Lower leg skin (tissue), 4 donors: ENCODE results near the gene LCN15. TPM values are rescaled to one million over a fixed set of nuclear protein-coding genes. Genes with fewer than 3 reads are reported as not detected.
"Not testable (repeated sequence)": the region's sequence is repeated elsewhere in the genome, so short reads cannot be mapped to it uniquely, and the experiment has no call there.

ENCODE experiments used
- DNase-seq, 2 donors: peaks; one replicate each; pipeline ENCODE4 v3.0.0-alpha.2; 2019; ENCODE audit warnings: low spot score in 2 of 2
- H3K4me3 ChIP-seq: fragments of 200-600 bp; sonication (generic); 2 replicates; pipeline ENCODE4 v1.5.1; 2017; ENCODE audit warnings: mild to moderate bottlenecking, low read depth; ENCODE audit not compliant: poor library complexity, severe bottlenecking
- CTCF ChIP-seq, 3 donors: fragments of 450-650 bp; IDR thresholded peaks; one replicate each; pipeline ENCODE4 v1.5.1; 2016; ENCODE audit warnings: antibody characterized with exemption in 3 of 3, mild to moderate bottlenecking in 3 of 3, moderate library complexity in 2 of 3
- POLR2A ChIP-seq, 2 donors: fragments of 450-650 bp; IDR thresholded peaks; one replicate each; pipeline ENCODE4 v1.6.1; 2016 to 2017; ENCODE audit warnings: antibody characterized with exemption in 2 of 2, mild to moderate bottlenecking in 1 of 2, moderate library complexity in 1 of 2
- WGBS, 2 donors: methylation state at CpG; one replicate each; pipeline ENCODE4 v1.1.5; 2018; 5-methylcytosine and 5-hydroxymethylcytosine counted together
- intact Hi-C: fragments of 100-400 bp; cut with DNase I; formaldehyde crosslinking; loops from one replicate; pipeline ENCODE4 v1.15.0; 2023; ENCODE audit warnings: low total_unique reads
- microRNA-seq, 2 donors: library from miRNA; unstranded; fragments of <30 nt; microRNA quantifications; one replicate each; pipeline ENCODE4, GENCODE V29; 2016; ENCODE audit warnings: borderline replicate concordance in 2 of 2, borderline number of aligned reads in 1 of 2
- total RNA-seq, 4 donors: library from RNA; depleted of rRNA; stranded (reverse); fragments of >200 nt; gene quantifications; one replicate each; pipeline ENCODE4 v1.1.0, GENCODE V29; 2016

Gene LCN15
- total RNA-seq, 4 donors from 2014 or later = not detected

GRCh38 chr9:136712690-136713544 lies 51.4 kb downstream of the LCN15 start:
- no peak for DNase-seq
- TF ChIP-seq CTCF (IDR thresholded peaks at IDR 0.05) (no peak), POLR2A (IDR thresholded peaks at IDR 0.05) (no peak)
- intact Hi-C loops = no loop called here
- 10 to 21% methylated on average over 30 to 55 of the region's 56 CpGs for WGBS, 2 donors
- H3K4me3 ChIP-seq = no peak overlapping the region

- WGBS, 2 donors = 2% methylated on average over 45 to 53 of the region's 119 CpGs
- no peak for TF ChIP-seq CTCF (IDR thresholded peaks at IDR 0.05)
- no peak for TF ChIP-seq POLR2A (IDR thresholded peaks at IDR 0.05)
- H3K4me3 ChIP-seq = no peak within 1 kb of the TSS
- DNase-seq = no peak
- intact Hi-C loops = no loop called here
These were observed 52.3 kb downstream of the LCN15 start, which contains the start of gene DIPK1B for GRCh38 chr9:136711751-136712689. TSS of gene DIPK1B (plus strand) at chr9:136712572. CDS start at chr9:136712666, 94 bp downstream.

- intact Hi-C loops, H3K4me3 ChIP-seq, DNase-seq: not testable (repeated sequence)
- 21 to 23% methylated on average over 4 of the region's 4 CpGs for WGBS, 2 donors
These were observed 53.1 kb downstream of the LCN15 start for GRCh38 chr9:136711219-136711648.

- no peak overlapping the region for H3K4me3 ChIP-seq
- TF ChIP-seq POLR2A (IDR thresholded peaks at IDR 0.05) = no peak
- no peak for TF ChIP-seq CTCF (IDR thresholded peaks at IDR 0.05)
- intact Hi-C loops = no loop called here
- 79 to 84% methylated on average over 7 of the region's 7 CpGs for WGBS, 2 donors
- DNase-seq = no peak
These were observed 53.8 kb downstream of the LCN15 start for GRCh38 chr9:136710543-136710942.

Small RNAs within 50 kb of the gene (microRNA-seq; reads per million reads assigned to microRNA genes)
- gene MIR6722 = 0 reads per million in 2 donors

Other genes starting within 250 kb of the LCN15 start
- 10 to 100 TPM; 79.7 to 95.3 (median 82.8) TPM for gene NOTCH1, start 218.5 kb downstream of the LCN15 start, total RNA-seq
- gene EGFL7, start 101.6 kb downstream of the LCN15 start, total RNA-seq = 10 to 100 TPM; 27.8 to 62.2 (median 46.2) TPM
- 10 to 100 TPM; 52.4 to 77.7 (median 63.5) TPM for gene AGPAT2, start 77.1 kb downstream of the LCN15 start, total RNA-seq
- 10 to 100 TPM in 2 of 4 donors, 1 to 10 TPM in 2; 7.1 to 13.5 (median 9.5) TPM for gene DIPK1B, start 51.9 kb downstream of the LCN15 start, total RNA-seq
- gene LCN10, start 21.6 kb downstream of the LCN15 start, total RNA-seq = 1 to 10 TPM in 2 of 4 donors, under 1 TPM in 1, not detected in 1; 0.61 to 5.7 (median 1.7) TPM
- 1 to 10 TPM in 2 of 4 donors, not detected in 2; 6.3 to 7.3 TPM for gene LCN6, start 16.0 kb downstream of the LCN15 start, total RNA-seq
- not detected for gene LCN8, start 6.3 kb downstream of the LCN15 start, total RNA-seq
- gene TMEM141, start 26.8 kb upstream of the LCN15 start, total RNA-seq = 100 to 1,000 TPM in 2 of 4 donors, 10 to 100 TPM in 2; 67.7 to 120 (median 91.3) TPM
- gene CCDC183, start 31.8 kb upstream of the LCN15 start, total RNA-seq = 1 to 10 TPM in 3 of 4 donors, under 1 TPM in 1; 0.37 to 9.1 (median 2.0) TPM
- 10 to 100 TPM; 47.8 to 75.1 (median 55.5) TPM for gene RABL6, start 43.4 kb upstream of the LCN15 start, total RNA-seq
- gene AJM1, start 78.0 kb upstream of the LCN15 start, total RNA-seq = 1 to 10 TPM; 1.4 to 2.9 (median 1.6) TPM
- gene PHPT1, start 84.9 kb upstream of the LCN15 start, total RNA-seq = 10 to 100 TPM; 22.0 to 60.4 (median 48.7) TPM
- 1 to 10 TPM in 3 of 4 donors, under 1 TPM in 1; 0.89 to 1.4 (median 1.4) TPM for gene MAMDC4, start 87.8 kb upstream of the LCN15 start, total RNA-seq
- 100 to 1,000 TPM; 354 to 399 (median 376) TPM for gene EDF1, start 101.8 kb upstream of the LCN15 start, total RNA-seq
- gene TRAF2, start 122.0 kb upstream of the LCN15 start, total RNA-seq = 10 to 100 TPM; 13.2 to 16.7 (median 15.8) TPM
- 100 to 1,000 TPM; 145 to 182 (median 154) TPM for gene FBXW5, start 180.2 kb upstream of the LCN15 start, total RNA-seq
- not detected for gene C8G, start 180.7 kb upstream of the LCN15 start, total RNA-seq
- gene LCN12, start 187.8 kb upstream of the LCN15 start, total RNA-seq = not detected
- 10 to 100 TPM in 3 of 4 donors, 1 to 10 TPM in 1; 9.7 to 75.3 (median 14.8) TPM for gene PTGDS, start 213.0 kb upstream of the LCN15 start, total RNA-seq
- gene LCNL1, start 218.5 kb upstream of the LCN15 start, total RNA-seq = under 1 TPM in 2 of 4 donors, not detected in 2; 0.36 to 0.37 TPM
- gene PAXX, start 227.9 kb upstream of the LCN15 start, total RNA-seq = 10 to 100 TPM; 38.7 to 75.8 (median 58.2) TPM
- 100 to 1,000 TPM; 114 to 328 (median 163) TPM for gene CLIC3, start 232.1 kb upstream of the LCN15 start, total RNA-seq